Fibroblast of mammary gland (primary cell): Measurements from ENCODE around the gene CACNA1C.

Source experiments
- DNase-seq: peaks from one replicate; pipeline ENCODE4 v3.0.0-alpha.2; 2010; ENCODE audit warnings: low read depth
- H3K4me3 ChIP-seq: 2 replicates; pipeline ENCODE4 v1.5.1; 2011; ENCODE audit warnings: low read depth, mild to moderate bottlenecking, low read length, moderate library complexity; ENCODE audit not compliant: control insufficient read depth
- CTCF ChIP-seq: conservative IDR thresholded peaks from 2 replicates; pipeline ENCODE4 v1.5.1; 2011; ENCODE audit warnings: low read depth, low read length, inconsistent platforms; ENCODE audit not compliant: control insufficient read depth, insufficient read depth

Gene CACNA1C

GRCh38 chr12:2631653-2632350, 579.0 kb downstream of the CACNA1C start:
- TF ChIP-seq CTCF = no peak
- DNase-seq = no peak
- H3K4me3 ChIP-seq = no peak overlapping the region

GRCh38 chr12:2633176-2633824, 580.5 kb downstream of the CACNA1C start:
- no peak overlapping the region for H3K4me3 ChIP-seq
- no peak for DNase-seq
- TF ChIP-seq CTCF = no peak

- no peak for DNase-seq
- H3K4me3 ChIP-seq = no peak overlapping the region
- TF ChIP-seq CTCF = no peak
These were observed 581.0 kb downstream of the CACNA1C start for GRCh38 chr12:2633825-2634200.

GRCh38 chr12:2634471-2634870, 581.7 kb downstream of the CACNA1C start:
- TF ChIP-seq CTCF = no peak
- DNase-seq = no peak

GRCh38 chr12:2636741-2637340, 584.1 kb downstream of the CACNA1C start:
- DNase-seq = no peak
- no peak overlapping the region for H3K4me3 ChIP-seq
- TF ChIP-seq CTCF = no peak

More at GRCh38 chr12:2634471-2634870, 581.7 kb downstream of the CACNA1C start:
- H3K4me3 ChIP-seq = no peak overlapping the region

GRCh38 chr12:2637371-2637770, 584.6 kb downstream of the CACNA1C start:
- no peak overlapping the region for H3K4me3 ChIP-seq
- DNase-seq = no peak
- no peak for TF ChIP-seq CTCF
